Ovary (tissue), 9 donors: ENCODE measurements around the gene LEF1. TPM values are rescaled to one million over a fixed set of nuclear protein-coding genes. Genes with fewer than 3 reads are reported as not detected.

Experiments
- DNase-seq, 5 donors: peaks; one replicate each; pipeline ENCODE4 v3.0.0-alpha.2; 2019 to 2020
- H3K27ac ChIP-seq, 2 donors: fragments of 200-600 bp; one replicate each; pipeline versions ENCODE4 v1.5.1 to v1.8.0; 2019 to 2022
- H3K27me3 ChIP-seq: fragments of 200-600 bp; one replicate; pipeline ENCODE4 v1.8.0; 2022
- H3K36me3 ChIP-seq: fragments of 200-600 bp; sonication (generic); one replicate; pipeline ENCODE4 v1.5.1; 2019
- H3K4me1 ChIP-seq: one replicate; pipeline ENCODE4 v1.8.1; 2013; ENCODE audit warnings: mild to moderate bottlenecking, moderate library complexity; ENCODE audit not compliant: insufficient read depth
- H3K4me3 ChIP-seq: fragments of 200-600 bp; sonication (generic); one replicate; pipeline ENCODE4 v1.5.1; 2017
- H3K9me3 ChIP-seq, 2 donors: fragments of 200-600 bp in 1 of 2; sonication (generic) in 1 of 2; one replicate each; pipeline versions ENCODE4 v1.5.1 to v1.8.1; 2013 to 2019; ENCODE audit warnings: mild to moderate bottlenecking in 1 of 2, moderate library complexity in 1 of 2
- EP300 ChIP-seq: sonication (generic); formaldehyde crosslinking; IDR thresholded peaks from one replicate; pipeline ENCODE4 v1.6.1; 2017; ENCODE audit warnings: antibody characterized with exemption
- POLR2A ChIP-seq: fragments of 450-650 bp; IDR thresholded peaks from one replicate; pipeline ENCODE4 v1.6.1; 2017; ENCODE audit warnings: antibody characterized with exemption, mild to moderate bottlenecking, moderate library complexity
- WGBS, 3 donors: extraction: QIAGEN DNeasy Blood & Tissue Kit in 1 of 3; methylation state at CpG; one replicate each; pipeline versions ENCODE4 v1.1.5 to v1.1.7; 2013 to 2017; 5-methylcytosine and 5-hydroxymethylcytosine counted together
- intact Hi-C, 4 donors: fragments of 100-400 bp; cut with DNase I; formaldehyde crosslinking; loops; one replicate each; pipeline versions ENCODE4 v1.11.0 to v1.15.1; 2022 to 2023
- polyA plus RNA-seq, 2 donors: library from polyadenylated mRNA; stranded (reverse); fragments of 200-250 nt in 1 of 2; fragments of 350-450 nt in 1 of 2; fragmentation: Illumina TruSeq in 1 of 2; extraction: RNeasy Lipid Tissue Mini Kit (QIAGEN cat#74804) in 1 of 2; gene quantifications; one replicate each; pipeline ENCODE4 v1.2.3, GENCODE V29; 2013 to 2014
- total RNA-seq, 7 donors: library from RNA; depleted of rRNA in 2 of 7; stranded (reverse); fragments of >200 nt in 2 of 7; fragmentation: NEBNext Ultra II Directional in 3 of 7; extraction: Animal tissue kit (Norgen Biotek cat#: 25700) in 3 of 7; gene quantifications; one replicate each; pipeline versions ENCODE4 v1.1.0 to v1.2.4, GENCODE V29; 2016 to 2023
- TF ChIP-seq, protein P1 (sequence below), 3 donors: fragments of 450-650 bp in 2 of 3; fragments of 200-600 bp in 1 of 3; IDR thresholded peaks; one replicate each; pipeline versions ENCODE4 v1.5.1 to v1.8.0; 2016 to 2022; ENCODE audit warnings: antibody characterized with exemption in 3 of 3, mild to moderate bottlenecking in 1 of 3
- donor health status: DM: no; HTN: no; CAD: no; lungs with moderate emphysema.
- donor health status: DM: no; HTN: no; CAD: no.
- donor health status: Bipolar disorder and iron deficiency.
- donor health status: DM: yes; HTN: yes; CAD: no.
- donor health status: DM: no; HTN: no; CAD: no.
- donor health status: DM: yes; HTN: yes; CAD: no.

The LEF1 gene
- total and polyA plus RNA-seq, 9 donors = 1.8 to 30.1 (median 6.0) TPM

GRCh38 chr4:108110450-108110849, 58.3 kb downstream of the LEF1 start:
- whole genome bisulfite sequencing, 3 donors = 76 to 82% (median 81%) methylated on average over 5 of the region's 5 CpGs
- no peak for DNase-seq

DNA sequence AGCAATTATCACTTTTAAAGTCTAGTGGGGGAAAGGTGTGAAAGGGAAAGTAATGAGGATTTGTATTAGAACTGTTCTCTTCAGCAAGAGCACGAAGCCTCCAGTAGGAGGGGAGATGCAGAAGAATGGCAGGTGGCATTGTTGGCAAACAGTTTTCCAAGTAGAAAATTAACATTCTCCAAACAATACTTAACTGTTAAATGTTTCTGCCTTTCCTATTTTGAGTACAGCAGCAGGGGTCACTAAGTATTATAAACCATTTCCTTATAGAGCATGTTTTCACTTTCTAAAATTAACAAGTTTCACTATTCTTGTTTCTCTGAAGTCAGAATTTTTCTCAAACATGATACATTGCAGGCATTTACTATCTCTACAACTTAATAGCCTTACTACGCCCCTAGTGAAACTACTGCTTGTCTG, 58.7 kb downstream of the LEF1 start:
- Histone ChIP-seq H3K9me3 (no peaks in the 10 kb centered on the region), H3K27me3 (no peaks in the 10 kb centered on the region), H3K36me3 (no peaks in the 10 kb centered on the region), H3K27ac (no peak overlapping the region), H3K4me3 (no peak overlapping the region), H3K4me1 (no peaks in the 10 kb centered on the region)
- intact Hi-C loops = no loop called here
- TF ChIP-seq, protein P1, sequence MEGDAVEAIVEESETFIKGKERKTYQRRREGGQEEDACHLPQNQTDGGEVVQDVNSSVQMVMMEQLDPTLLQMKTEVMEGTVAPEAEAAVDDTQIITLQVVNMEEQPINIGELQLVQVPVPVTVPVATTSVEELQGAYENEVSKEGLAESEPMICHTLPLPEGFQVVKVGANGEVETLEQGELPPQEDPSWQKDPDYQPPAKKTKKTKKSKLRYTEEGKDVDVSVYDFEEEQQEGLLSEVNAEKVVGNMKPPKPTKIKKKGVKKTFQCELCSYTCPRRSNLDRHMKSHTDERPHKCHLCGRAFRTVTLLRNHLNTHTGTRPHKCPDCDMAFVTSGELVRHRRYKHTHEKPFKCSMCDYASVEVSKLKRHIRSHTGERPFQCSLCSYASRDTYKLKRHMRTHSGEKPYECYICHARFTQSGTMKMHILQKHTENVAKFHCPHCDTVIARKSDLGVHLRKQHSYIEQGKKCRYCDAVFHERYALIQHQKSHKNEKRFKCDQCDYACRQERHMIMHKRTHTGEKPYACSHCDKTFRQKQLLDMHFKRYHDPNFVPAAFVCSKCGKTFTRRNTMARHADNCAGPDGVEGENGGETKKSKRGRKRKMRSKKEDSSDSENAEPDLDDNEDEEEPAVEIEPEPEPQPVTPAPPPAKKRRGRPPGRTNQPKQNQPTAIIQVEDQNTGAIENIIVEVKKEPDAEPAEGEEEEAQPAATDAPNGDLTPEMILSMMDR (IDR thresholded peaks at IDR 0.05) = no peak
- TF ChIP-seq POLR2A = no peak
- no peak for TF ChIP-seq EP300
- DNase-seq = no peak
- WGBS, 3 donors = 16 to 36% (median 26%) methylated on average over 2 of the region's 2 CpGs

More at GRCh38 chr4:108110450-108110849, 58.3 kb downstream of the LEF1 start:
- no peaks in the 10 kb centered on the region for H3K9me3 ChIP-seq
- TF ChIP-seq EP300 (no peak), POLR2A (no peak)
- TF ChIP-seq, protein P1 (IDR thresholded peaks at IDR 0.05) = no peak
- no peaks in the 10 kb centered on the region for H3K4me1 ChIP-seq
- H3K27ac ChIP-seq = no peak overlapping the region
- no peak overlapping the region for H3K4me3 ChIP-seq
- intact Hi-C loops = no loop called here
- H3K27me3 ChIP-seq = no peaks in the 10 kb centered on the region
- no peaks in the 10 kb centered on the region for H3K36me3 ChIP-seq

DNA sequence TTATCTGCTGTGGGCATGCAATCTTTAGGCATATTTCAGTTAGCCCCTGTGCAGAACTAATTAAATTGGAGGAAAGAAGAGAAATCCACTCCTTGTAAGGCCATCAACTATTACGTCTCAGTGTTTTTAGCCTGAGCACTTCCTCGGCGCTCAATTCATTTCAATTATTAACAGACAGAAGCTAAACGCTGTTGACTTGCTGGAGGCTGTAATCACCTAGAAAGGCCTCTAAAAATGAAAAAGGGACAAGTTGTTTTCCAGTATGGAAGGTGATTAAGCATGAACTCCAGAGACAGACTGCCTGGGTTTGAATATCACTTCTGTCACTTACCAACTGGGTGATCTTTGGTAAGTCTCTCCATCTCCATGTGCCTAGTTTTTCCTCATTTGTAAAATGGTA, 59.6 kb downstream of the LEF1 start:
- WGBS, 3 donors = 92 to 96% (median 92%) methylated on average over 4 of the region's 4 CpGs
- DNase-seq = no peak
- Histone ChIP-seq H3K9me3 (no peaks in the 10 kb centered on the region), H3K4me3 (no peak overlapping the region), H3K36me3 (no peaks in the 10 kb centered on the region), H3K27me3 (no peaks in the 10 kb centered on the region), H3K27ac (no peak overlapping the region), H3K4me1 (no peaks in the 10 kb centered on the region)
- intact Hi-C loops = no loop called here
- TF ChIP-seq, protein P1 (IDR thresholded peaks at IDR 0.05) = no peak
- TF ChIP-seq EP300 = no peak
- TF ChIP-seq POLR2A = no peak

DNA sequence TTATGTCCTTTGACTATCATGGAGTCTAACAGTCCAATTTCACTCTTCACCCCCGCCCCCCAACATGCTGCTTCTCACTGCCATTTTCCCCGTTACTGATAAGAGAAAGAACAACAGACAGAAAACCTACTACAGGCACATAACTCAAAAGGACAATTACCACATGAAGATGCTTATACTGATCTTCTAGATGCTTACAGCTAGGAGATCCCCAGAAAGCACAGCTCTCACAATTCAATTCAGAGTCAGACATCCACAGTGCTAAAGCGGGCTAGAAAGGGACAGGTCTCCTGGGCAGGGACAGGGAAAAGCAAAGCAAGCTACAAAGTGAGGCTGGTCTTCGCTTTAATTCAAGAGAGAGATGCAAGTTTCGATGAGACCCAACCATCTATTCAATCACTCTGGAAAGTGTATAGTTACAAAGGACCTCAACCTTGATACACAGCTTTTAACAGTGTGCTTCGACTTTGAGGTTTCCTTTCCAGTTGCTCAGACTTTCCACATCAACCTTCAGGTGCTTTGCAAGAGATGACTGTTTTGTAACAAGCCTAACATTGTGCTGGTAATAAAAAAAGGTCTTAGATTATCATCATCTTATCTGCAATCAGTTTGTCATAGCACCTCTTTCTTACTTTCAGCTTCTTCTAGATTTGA, 60.9 kb downstream of the LEF1 start:
- WGBS, 3 donors = 87 to 93% (median 91%) methylated on average over 6 of the region's 6 CpGs
- Histone ChIP-seq H3K27ac (no peak overlapping the region), H3K27me3 (no peaks in the 10 kb centered on the region), H3K36me3 (no peaks in the 10 kb centered on the region), H3K9me3 (no peaks in the 10 kb centered on the region), H3K4me3 (no peak overlapping the region), H3K4me1 (no peaks in the 10 kb centered on the region)
- intact Hi-C loops = no loop called here
- no peak for TF ChIP-seq EP300
- TF ChIP-seq, protein P1 (IDR thresholded peaks at IDR 0.05) = no peak
- TF ChIP-seq POLR2A = no peak
- no peak for DNase-seq
